GM12878 (cell line): ENCODE data around the gene ERN1. TPM values are rescaled to one million over a fixed set of nuclear protein-coding genes. Genes with fewer than 3 reads are reported as not detected.

Experiments used
- CHD2 ChIP-seq: IDR thresholded peaks from 2 replicates; pipeline ENCODE4 v1.6.1; 2011; ENCODE audit warnings: low read depth, low read length, improper control_type of control experiment, borderline replicate concordance
- EGR1 ChIP-seq, 2 experiments: IDR thresholded peaks; 1 replicate in 1 of 2; 2 replicates in 1 of 2; pipeline ENCODE4 v1.6.1; 2011 to 2012; ENCODE audit warnings: low read depth in 2 of 2, low read length in 2 of 2, borderline replicate concordance in 1 of 2, mild to moderate bottlenecking in 1 of 2, moderate library complexity in 1 of 2
- EP300 ChIP-seq, 2 experiments: fragments of 150-350 bp in 1 of 2; IDR thresholded peaks; 2 replicates each; pipeline ENCODE4 v1.6.1; 2011 to 2012; ENCODE audit warnings: low read depth in 2 of 2, low read length in 2 of 2, borderline replicate concordance in 1 of 2, improper control_type of control experiment in 1 of 2, inconsistent platforms in 1 of 2; ENCODE audit not compliant: control insufficient read depth in 1 of 2
- NFIC ChIP-seq: IDR thresholded peaks from 2 replicates; pipeline ENCODE4 v1.6.1; 2012; ENCODE audit warnings: low read depth, mild to moderate bottlenecking, inconsistent platforms, low read length, moderate library complexity
- PAX8 ChIP-seq: fragments of 450-650 bp; IDR thresholded peaks from 2 replicates; pipeline ENCODE4 v1.6.1; 2017; ENCODE audit warnings: mild to moderate bottlenecking, moderate library complexity
- PRDM15 ChIP-seq: fragments of 450-650 bp; formaldehyde crosslinking; IDR thresholded peaks from 2 replicates; pipeline ENCODE4 v1.4.0; 2020; ENCODE audit warnings: mild to moderate bottlenecking, moderate library complexity
- USF2 ChIP-seq: IDR thresholded peaks from 2 replicates; pipeline ENCODE4 v1.6.1; 2011; ENCODE audit warnings: low read depth, low read length, improper control_type of control experiment, borderline replicate concordance
- ZNF217 ChIP-seq: fragments of 450-650 bp; IDR thresholded peaks from 2 replicates; pipeline ENCODE4 v1.6.1; 2017; ENCODE audit warnings: antibody characterized with exemption, mild to moderate bottlenecking
- ZZZ3 ChIP-seq: IDR thresholded peaks from 2 replicates; pipeline ENCODE4 v1.6.1; 2011; ENCODE audit warnings: low read depth; ENCODE audit not compliant: control insufficient read depth, insufficient read length
- polyA plus RNA-seq, 11 experiments: library from polyadenylated mRNA; depleted of rRNA in 4 of 11; unstranded in 6 of 11; stranded (reverse) in 5 of 11; fragments of >200 nt; fragmentation: Nextera tagmentation in 4 of 11; fragmentation: Illumina TruSeq in 1 of 11; extraction: Ambion mirVana in 4 of 11; extraction: Trizol in 1 of 11; gene quantifications; 1 replicate in 1 of 11; 2 replicates in 10 of 11; pipeline versions ENCODE4 v1.2.1 to v1.2.3, GENCODE V29; 2011 to 2016; ENCODE audit warnings: inconsistent platforms in 2 of 11, missing spikeins in 2 of 11, low read depth in 1 of 11
- total RNA-seq, 4 experiments: library from RNA; depleted of rRNA in 3 of 4; stranded (reverse); fragments of >200 nt in 3 of 4; fragmentation: Illumina TruSeq in 1 of 4; extraction: Trizol in 1 of 4; gene quantifications; 2 replicates each; pipeline versions ENCODE4 v1.2.1 to v1.2.3, GENCODE V29; 2013 to 2021
- TF ChIP-seq, protein P1 (sequence below): fragments of 150-350 bp; IDR thresholded peaks from 2 replicates; pipeline ENCODE4 v1.6.1; 2016; ENCODE audit warnings: low read depth, low read length
- TF ChIP-seq, protein P2 (sequence below), 3 experiments: IDR thresholded peaks in 2 of 3; conservative IDR thresholded peaks in 1 of 3; 2 replicates each; pipeline ENCODE4 v1.5.1; 2011; ENCODE audit warnings: low read depth in 3 of 3, low read length in 3 of 3, mild to moderate bottlenecking in 3 of 3, control low read depth in 2 of 3, moderate library complexity in 2 of 3, inconsistent platforms in 1 of 3, mixed read lengths in 1 of 3; ENCODE audit not compliant: control insufficient read depth in 2 of 3, insufficient read depth in 1 of 3; ENCODE audit errors: extremely low read depth in 1 of 3

The ERN1 gene
- total and polyA plus RNA-seq, 10 of the 15 experiments (the other 5 are each of a cell fraction or from before 2014, with no cell fraction given): 2.6 to 19.2 (median 7.6) TPM

DNA sequence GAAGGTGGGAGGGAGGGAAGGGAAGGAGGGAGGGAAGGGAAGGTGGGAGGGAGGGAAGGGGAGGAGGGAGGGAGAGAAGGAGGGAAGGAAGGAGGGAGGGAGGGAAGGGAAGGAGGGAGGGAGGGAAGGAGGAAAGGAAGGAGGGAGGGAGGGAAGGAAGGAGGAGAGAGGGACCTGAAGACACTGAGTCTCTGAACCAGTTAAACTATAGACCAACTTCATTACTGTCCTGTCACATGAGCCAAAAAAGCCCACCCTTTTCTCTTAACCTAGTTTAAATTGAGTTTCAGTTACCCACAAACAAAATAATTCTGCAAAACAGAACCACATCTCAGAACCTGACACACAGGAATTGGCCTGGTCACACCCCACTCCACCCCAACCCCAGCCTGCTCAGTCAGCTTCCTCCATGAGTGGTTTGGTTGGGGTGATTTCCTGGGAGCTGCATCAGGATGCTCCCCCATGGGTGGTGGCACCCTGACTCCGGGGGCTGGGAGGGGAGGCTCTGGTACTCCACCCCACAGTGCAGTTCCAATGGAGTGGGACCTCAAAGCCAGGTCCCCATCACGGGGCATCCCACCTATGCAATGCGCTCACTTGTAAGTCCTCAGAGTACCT lies 136.5 kb downstream of the ERN1 start (continued):
- TF ChIP-seq, protein P1, sequence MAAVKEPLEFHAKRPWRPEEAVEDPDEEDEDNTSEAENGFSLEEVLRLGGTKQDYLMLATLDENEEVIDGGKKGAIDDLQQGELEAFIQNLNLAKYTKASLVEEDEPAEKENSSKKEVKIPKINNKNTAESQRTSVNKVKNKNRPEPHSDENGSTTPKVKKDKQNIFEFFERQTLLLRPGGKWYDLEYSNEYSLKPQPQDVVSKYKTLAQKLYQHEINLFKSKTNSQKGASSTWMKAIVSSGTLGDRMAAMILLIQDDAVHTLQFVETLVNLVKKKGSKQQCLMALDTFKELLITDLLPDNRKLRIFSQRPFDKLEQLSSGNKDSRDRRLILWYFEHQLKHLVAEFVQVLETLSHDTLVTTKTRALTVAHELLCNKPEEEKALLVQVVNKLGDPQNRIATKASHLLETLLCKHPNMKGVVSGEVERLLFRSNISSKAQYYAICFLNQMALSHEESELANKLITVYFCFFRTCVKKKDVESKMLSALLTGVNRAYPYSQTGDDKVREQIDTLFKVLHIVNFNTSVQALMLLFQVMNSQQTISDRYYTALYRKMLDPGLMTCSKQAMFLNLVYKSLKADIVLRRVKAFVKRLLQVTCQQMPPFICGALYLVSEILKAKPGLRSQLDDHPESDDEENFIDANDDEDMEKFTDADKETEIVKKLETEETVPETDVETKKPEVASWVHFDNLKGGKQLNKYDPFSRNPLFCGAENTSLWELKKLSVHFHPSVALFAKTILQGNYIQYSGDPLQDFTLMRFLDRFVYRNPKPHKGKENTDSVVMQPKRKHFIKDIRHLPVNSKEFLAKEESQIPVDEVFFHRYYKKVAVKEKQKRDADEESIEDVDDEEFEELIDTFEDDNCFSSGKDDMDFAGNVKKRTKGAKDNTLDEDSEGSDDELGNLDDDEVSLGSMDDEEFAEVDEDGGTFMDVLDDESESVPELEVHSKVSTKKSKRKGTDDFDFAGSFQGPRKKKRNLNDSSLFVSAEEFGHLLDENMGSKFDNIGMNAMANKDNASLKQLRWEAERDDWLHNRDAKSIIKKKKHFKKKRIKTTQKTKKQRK: no peak
- TF ChIP-seq USF2 (no peak), ZZZ3 (no peak), EP300 (IDR thresholded peaks at IDR 0.05; ENCODE audit: borderline replicate concordance in 1 of 2, control insufficient read depth in 1 of 2, low read depth in 2 of 2, low read length in 2 of 2) (no peak), ZNF217 (no peak), NFIC (no peak), PRDM15 (CRISPR knock-in tag) (no peak), PAX8 (no peak), EGR1 (IDR thresholded peaks at IDR 0.05; ENCODE audit: borderline replicate concordance in 1 of 2, low read depth in 2 of 2, low read length in 2 of 2) (no peak), CHD2 (no peak)
- TF ChIP-seq, protein P2, sequence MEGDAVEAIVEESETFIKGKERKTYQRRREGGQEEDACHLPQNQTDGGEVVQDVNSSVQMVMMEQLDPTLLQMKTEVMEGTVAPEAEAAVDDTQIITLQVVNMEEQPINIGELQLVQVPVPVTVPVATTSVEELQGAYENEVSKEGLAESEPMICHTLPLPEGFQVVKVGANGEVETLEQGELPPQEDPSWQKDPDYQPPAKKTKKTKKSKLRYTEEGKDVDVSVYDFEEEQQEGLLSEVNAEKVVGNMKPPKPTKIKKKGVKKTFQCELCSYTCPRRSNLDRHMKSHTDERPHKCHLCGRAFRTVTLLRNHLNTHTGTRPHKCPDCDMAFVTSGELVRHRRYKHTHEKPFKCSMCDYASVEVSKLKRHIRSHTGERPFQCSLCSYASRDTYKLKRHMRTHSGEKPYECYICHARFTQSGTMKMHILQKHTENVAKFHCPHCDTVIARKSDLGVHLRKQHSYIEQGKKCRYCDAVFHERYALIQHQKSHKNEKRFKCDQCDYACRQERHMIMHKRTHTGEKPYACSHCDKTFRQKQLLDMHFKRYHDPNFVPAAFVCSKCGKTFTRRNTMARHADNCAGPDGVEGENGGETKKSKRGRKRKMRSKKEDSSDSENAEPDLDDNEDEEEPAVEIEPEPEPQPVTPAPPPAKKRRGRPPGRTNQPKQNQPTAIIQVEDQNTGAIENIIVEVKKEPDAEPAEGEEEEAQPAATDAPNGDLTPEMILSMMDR (IDR thresholded peaks at IDR 0.05 in 2 of 3, conservative IDR thresholded peaks at IDR 0.05 in 1 of 3; ENCODE audit: control insufficient read depth in 2 of 3, extremely low read depth in 1 of 3, insufficient read depth in 1 of 3, low read depth in 3 of 3, low read length in 3 of 3): no peak
- TF ChIP-seq, all 136 proteins: peak for 0
